HL-60 (cell line): ENCODE results near the gene ATP8B4.
A peak's percentile ranks its signal among the peaks of the same experiment; 100 is the strongest.

Experiments
- DNase-seq, 2 experiments: peaks; one replicate each; pipeline ENCODE4 v3.0.0-alpha.2; 2010 to 2020; ENCODE audit warnings: low read depth in 1 of 2, low spot score in 1 of 2
- H3K27ac ChIP-seq: fragments of 250-450 bp; sonication (Bioruptor Pico); replicated peaks from 2 replicates; pipeline ENCODE4 v1.5.1; 2020; ENCODE audit warnings: mild to moderate bottlenecking, moderate library complexity
- H3K27me3 ChIP-seq: fragments of 250-450 bp; sonication (Bioruptor Pico); 2 replicates; pipeline ENCODE4 v1.5.1; 2021; ENCODE audit warnings: mild to moderate bottlenecking, moderate library complexity; ENCODE audit not compliant: insufficient read depth, poor library complexity, severe bottlenecking
- H3K4me3 ChIP-seq: replicated peaks from 2 replicates; pipeline ENCODE4 v1.5.1; 2011; ENCODE audit warnings: mild to moderate bottlenecking, control low read depth, low read length; ENCODE audit not compliant: insufficient read depth
- CTCF ChIP-seq: IDR thresholded peaks from one replicate; pipeline ENCODE4 v1.5.1; 2011; ENCODE audit warnings: low read length, control low read depth, inconsistent platforms; ENCODE audit not compliant: insufficient read depth
- GABPA ChIP-seq: IDR thresholded peaks from 2 replicates; pipeline ENCODE4 v1.6.1; 2012; ENCODE audit warnings: low read depth
- POLR2AphosphoS5 ChIP-seq: IDR thresholded peaks from 2 replicates; pipeline ENCODE4 v1.6.1; 2012; ENCODE audit warnings: low read depth
- REST ChIP-seq: IDR thresholded peaks from 2 replicates; pipeline ENCODE4 v1.6.1; 2012; ENCODE audit warnings: low read depth; ENCODE audit not compliant: insufficient replicate concordance
- SPI1 ChIP-seq: IDR thresholded peaks from 2 replicates; pipeline ENCODE4 v1.6.1; 2012; ENCODE audit warnings: low read depth, mild to moderate bottlenecking, borderline replicate concordance

The ATP8B4 gene

GRCh38 chr15:49888323-49888693 is 230.7 kb downstream of the ATP8B4 start:
- no peaks in the 10 kb centered on the region for H3K27me3 ChIP-seq
- peak; percentile 27; the same call in 1 of the 2 replicates for TF ChIP-seq SPI1
- TF ChIP-seq GABPA: no peak
- H3K4me3 ChIP-seq: no peak overlapping the region
- H3K27ac ChIP-seq: no peak overlapping the region
- no peak for DNase-seq

GRCh38 chr15:49887659-49888322 is 231.2 kb downstream of the ATP8B4 start:
- Histone ChIP-seq H3K27me3 (no peaks in the 10 kb centered on the region), H3K4me3 (no peak overlapping the region), H3K27ac (no peak overlapping the region)
- no peak for DNase-seq
- no peak for TF ChIP-seq REST
- TF ChIP-seq CTCF: no peak
- no peak for TF ChIP-seq SPI1
- TF ChIP-seq POLR2AphosphoS5: no peak
- TF ChIP-seq GABPA: no peak

- DNase-seq: no peak
- Histone ChIP-seq H3K27ac (no peak overlapping the region), H3K4me3 (no peak overlapping the region), H3K27me3 (no peaks in the 10 kb centered on the region)
- TF ChIP-seq CTCF (no peak), POLR2AphosphoS5 (no peak), GABPA (no peak), REST (no peak), SPI1 (no peak)
Measured at GRCh38 chr15:49883121-49883520, 235.9 kb downstream of the ATP8B4 start.

- Histone ChIP-seq H3K27ac (no peak overlapping the region), H3K27me3 (no peaks in the 10 kb centered on the region), H3K4me3 (no peak overlapping the region)
- TF ChIP-seq CTCF: no peak
- no peak for TF ChIP-seq SPI1
- TF ChIP-seq POLR2AphosphoS5: no peak
- TF ChIP-seq REST: no peak
- no peak for TF ChIP-seq GABPA
- no peak for DNase-seq
Measured at GRCh38 chr15:49881866-49882265, 237.2 kb downstream of the ATP8B4 start.
